HepG2 (cell line): ENCODE measurements around the gene MAP3K1. TPM values are rescaled to one million over a fixed set of nuclear protein-coding genes. Genes with fewer than 3 reads are reported as not detected.

ENCODE experiments used
- ATAC-seq: fragments of 200-7000 bp; cut with Tn5 transposase; 3 replicates; pipeline ENCODE4 v1.9.1; 2020; ENCODE audit warnings: mild to moderate bottlenecking, moderate library complexity
- BruUV-seq: library from RNA; stranded (reverse); fragments of 400-500 nt; replicated peaks from 2 replicates; lab custom pipeline; 2021; lab: Mats Ljungman, UMichigan
- CTCF ChIA-PET: fragments of 300-600 bp; formaldehyde crosslinking; extraction: SDS; loops from one replicate; lab custom pipeline; 2021; ENCODE audit warnings: low total read pairs, inconsistent platforms, low intra/inter-chr PET ratio; lab: Yijun Ruan, JAX
- POLR2A ChIA-PET: fragments of 350-600 bp; sonication (Branson Sonifier 250); formaldehyde crosslinking; loops from one replicate; lab custom pipeline; 2020; ENCODE audit warnings: antibody characterized with exemption, inconsistent platforms; lab: Yijun Ruan, JAX
- DNase-seq: peaks from one replicate; pipeline ENCODE4 v3.0.0-alpha.2; 2015; ENCODE audit warnings: low spot score
- FAIRE-seq: peaks from 3 replicates; lab custom pipeline; 2011; peaks lifted over from hg19 to GRCh38; lab: Jason Lieb, UNC
- H2AFZ ChIP-seq: one replicate; pipeline ENCODE4 v1.6.1; 2011; ENCODE audit warnings: low read length, inconsistent platforms
- H3K27ac ChIP-seq: fragments of 300-600 bp; 3 replicates; pipeline ENCODE4 v1.8.0; 2011; ENCODE audit warnings: mixed run types, mild to moderate bottlenecking, mixed read lengths, low read length, inconsistent platforms; ENCODE audit not compliant: insufficient read depth; ENCODE audit errors: extremely low read length
- H3K27me3 ChIP-seq, 2 experiments: fragments of 200-600 bp in 1 of 2; 2 replicates in 1 of 2; 3 replicates in 1 of 2; pipeline versions ENCODE4 v1.6.0 to v1.8.0; 2011; ENCODE audit warnings: low read length in 2 of 2, mild to moderate bottlenecking in 2 of 2, moderate library complexity in 2 of 2, inconsistent platforms in 1 of 2; ENCODE audit not compliant: insufficient read depth in 2 of 2, control insufficient read depth in 1 of 2
- H3K36me3 ChIP-seq, 2 experiments: fragments of 200-600 bp in 1 of 2; replicated peaks in 1 of 2; 2 replicates in 1 of 2; 3 replicates in 1 of 2; pipeline versions ENCODE4 v1.5.1 to v1.8.0; 2011; ENCODE audit warnings: low read length in 2 of 2, inconsistent platforms in 1 of 2; ENCODE audit not compliant: insufficient read depth in 2 of 2, control insufficient read depth in 1 of 2
- H3K4me1 ChIP-seq: 2 replicates; pipeline ENCODE4 v1.5.1; 2012; ENCODE audit warnings: low read length, inconsistent platforms; ENCODE audit not compliant: insufficient read depth
- H3K4me2 ChIP-seq: 2 replicates; pipeline ENCODE4 v1.6.0; 2011; ENCODE audit warnings: low read depth, low read length, inconsistent platforms
- H3K4me3 ChIP-seq, 3 experiments: fragments of 200-600 bp in 1 of 3; sonication (generic), shearing (Covaris generic) in 1 of 3; replicated peaks in 1 of 3; 2 replicates each; pipeline ENCODE4 v1.5.1; 2011 to 2016; ENCODE audit warnings: low read length in 3 of 3, inconsistent platforms in 2 of 3, low read depth in 2 of 3, mild to moderate bottlenecking in 2 of 3, control low read depth in 1 of 3, mixed read lengths in 1 of 3; ENCODE audit not compliant: insufficient read depth in 1 of 3
- H3K79me2 ChIP-seq: one replicate; pipeline ENCODE4 v1.6.1; 2011; ENCODE audit warnings: low read length, inconsistent platforms; ENCODE audit not compliant: insufficient read depth
- H3K9ac ChIP-seq: 2 replicates; pipeline ENCODE4 v1.6.0; 2011; ENCODE audit warnings: mild to moderate bottlenecking, low read depth, low read length, inconsistent platforms; ENCODE audit not compliant: insufficient read depth
- H3K9me3 ChIP-seq: 2 replicates; pipeline ENCODE4 v1.5.1; 2012; ENCODE audit warnings: mild to moderate bottlenecking, low read length
- H4K20me1 ChIP-seq: 2 replicates; pipeline ENCODE4 v1.6.0; 2011; ENCODE audit warnings: inconsistent platforms, mild to moderate bottlenecking, low read length, moderate library complexity; ENCODE audit not compliant: insufficient read depth
- BRCA1 ChIP-seq: sonication (generic); formaldehyde crosslinking; IDR thresholded peaks from 2 replicates; pipeline ENCODE4 v1.4.0; 2020; ENCODE audit warnings: missing genetic modification reagents
- CHCHD3 ChIP-seq: sonication (generic); formaldehyde crosslinking; IDR thresholded peaks from 2 replicates; pipeline ENCODE4 v1.8.0; 2022; ENCODE audit warnings: mild to moderate bottlenecking, missing genetic modification reagents, moderate library complexity
- MXI1 ChIP-seq: IDR thresholded peaks from 3 replicates; pipeline ENCODE4 v1.6.1; 2012; ENCODE audit warnings: low read depth, low read length, inconsistent platforms, borderline replicate concordance
- RXRB ChIP-seq: IDR thresholded peaks from 2 replicates; pipeline ENCODE4 v1.6.1; 2016; ENCODE audit warnings: borderline replicate concordance, missing genetic modification reagents, missing compliant biosample characterization
- SETDB1 ChIP-seq: sonication (generic); formaldehyde crosslinking; IDR thresholded peaks from 2 replicates; pipeline ENCODE4 v1.5.1; 2020; ENCODE audit warnings: missing genetic modification reagents, mild to moderate bottlenecking, borderline replicate concordance
- ZNF547 ChIP-seq: sonication (generic); formaldehyde crosslinking; IDR thresholded peaks from 2 replicates; pipeline ENCODE4 v1.5.1; 2020; ENCODE audit warnings: mild to moderate bottlenecking, missing genetic modification reagents
- ZNF589 ChIP-seq: sonication (generic); formaldehyde crosslinking; conservative IDR thresholded peaks from 2 replicates; pipeline ENCODE4 v1.8.0; 2022; ENCODE audit warnings: mild to moderate bottlenecking, moderate library complexity, missing genetic modification reagents
- ZNF879 ChIP-seq: sonication (generic); formaldehyde crosslinking; IDR thresholded peaks from 2 replicates; pipeline ENCODE4 v1.8.1; 2023; ENCODE audit warnings: missing genetic modification reagents
- WGBS: methylation state at CpG from one replicate; pipeline ENCODE4 v1.1.6; 2017; ENCODE audit warnings: low lambda C conversion rate; 5-methylcytosine and 5-hydroxymethylcytosine counted together
- in situ Hi-C: cut with HindIII; loops from 2 replicates; pipeline ENCODE4 v1.10.0; 2017; ENCODE audit warnings: low pct_unique_long_range_greater_than_20kb; ENCODE audit not compliant: extremely low pct_ligation_motif_present
- intact Hi-C: fragments of 100-400 bp; cut with micrococcal nuclease; formaldehyde crosslinking; loops from one replicate; pipeline ENCODE4 v1.10.0; 2022; ENCODE audit not compliant: unreplicated experiment
- polyA plus RNA-seq, 8 experiments: library from polyadenylated mRNA; depleted of rRNA in 3 of 8; stranded (reverse) in 7 of 8; unstranded in 1 of 8; fragments of >200 nt; fragmentation: Illumina TruSeq in 4 of 8; extraction: Trizol in 4 of 8; gene quantifications; 2 replicates each; pipeline versions ENCODE4 v1.2.1 to v1.2.3, GENCODE V29; 2011 to 2016; ENCODE audit warnings: low read depth in 4 of 8, missing spikeins in 1 of 8, mixed read lengths in 1 of 8; ENCODE audit not compliant: insufficient read depth in 1 of 8
- total RNA-seq, 5 experiments: library from RNA; depleted of rRNA; stranded (reverse); fragments of >200 nt; fragmentation: Illumina TruSeq; extraction: Trizol; gene quantifications; 2 replicates each; pipeline ENCODE4 v1.2.3, GENCODE V29; 2016; ENCODE audit warnings: low read depth in 1 of 5
- TF ChIP-seq, protein P1 (sequence below): sonication (generic); formaldehyde crosslinking; IDR thresholded peaks from 2 replicates; pipeline ENCODE4 v1.5.0; 2020; ENCODE audit warnings: mild to moderate bottlenecking, missing genetic modification reagents

MAP3K1 gene
- total and polyA plus RNA-seq, 2 of the 13 experiments (the other 11 are each of a cell fraction or from before 2014, with no cell fraction given): 16.4 to 30.3 TPM

- no TSS peak for BruUV-seq
- CTCF ChIA-PET: no interaction called here
- Histone ChIP-seq H3K36me3 (peaks cover 20 to 76% of the 10 kb centered on the region in 2 experiments), H3K4me1 (peaks cover 10% of the 10 kb centered on the region), H4K20me1 (no peaks in the 10 kb centered on the region), H3K79me2 (no peaks in the 10 kb centered on the region), H3K9me3 (no peaks in the 10 kb centered on the region), H3K27me3 (no peaks in the 10 kb centered on the region), H3K9ac (no peak overlapping the region), H3K27ac (no peak overlapping the region), H3K4me3 (no peak overlapping the region), H2AFZ (no peak overlapping the region), H3K4me2 (no peak overlapping the region)
- 100% methylated on average over 1 of the region's 1 CpG for WGBS
- intact Hi-C loops (no loop called here), in situ Hi-C loops (no loop called here)
- FAIRE-seq (no peak), DNase-seq (no peak), ATAC-seq (no peak)
- TF ChIP-seq, protein P1, sequence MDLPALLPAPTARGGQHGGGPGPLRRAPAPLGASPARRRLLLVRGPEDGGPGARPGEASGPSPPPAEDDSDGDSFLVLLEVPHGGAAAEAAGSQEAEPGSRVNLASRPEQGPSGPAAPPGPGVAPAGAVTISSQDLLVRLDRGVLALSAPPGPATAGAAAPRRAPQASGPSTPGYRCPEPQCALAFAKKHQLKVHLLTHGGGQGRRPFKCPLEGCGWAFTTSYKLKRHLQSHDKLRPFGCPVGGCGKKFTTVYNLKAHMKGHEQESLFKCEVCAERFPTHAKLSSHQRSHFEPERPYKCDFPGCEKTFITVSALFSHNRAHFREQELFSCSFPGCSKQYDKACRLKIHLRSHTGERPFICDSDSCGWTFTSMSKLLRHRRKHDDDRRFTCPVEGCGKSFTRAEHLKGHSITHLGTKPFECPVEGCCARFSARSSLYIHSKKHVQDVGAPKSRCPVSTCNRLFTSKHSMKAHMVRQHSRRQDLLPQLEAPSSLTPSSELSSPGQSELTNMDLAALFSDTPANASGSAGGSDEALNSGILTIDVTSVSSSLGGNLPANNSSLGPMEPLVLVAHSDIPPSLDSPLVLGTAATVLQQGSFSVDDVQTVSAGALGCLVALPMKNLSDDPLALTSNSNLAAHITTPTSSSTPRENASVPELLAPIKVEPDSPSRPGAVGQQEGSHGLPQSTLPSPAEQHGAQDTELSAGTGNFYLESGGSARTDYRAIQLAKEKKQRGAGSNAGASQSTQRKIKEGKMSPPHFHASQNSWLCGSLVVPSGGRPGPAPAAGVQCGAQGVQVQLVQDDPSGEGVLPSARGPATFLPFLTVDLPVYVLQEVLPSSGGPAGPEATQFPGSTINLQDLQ (CRISPR knock-in tag): no peak
- TF ChIP-seq ZNF879 (CRISPR knock-in tag): no peak
- no peak for TF ChIP-seq MXI1
- no peak for TF ChIP-seq SETDB1 (CRISPR knock-in tag)
- no peak for TF ChIP-seq ZNF547 (CRISPR knock-in tag)
- no peak for TF ChIP-seq CHCHD3 (CRISPR knock-in tag)
- TF ChIP-seq BRCA1 (CRISPR knock-in tag): no peak
- no peak for TF ChIP-seq RXRB
- TF ChIP-seq ZNF589 (CRISPR knock-in tag): no peak
- POLR2A ChIA-PET: no interaction called here
These were observed 126.6 kb downstream of the MAP3K1 start for GRCh38 chr5:56941981-56942380.

Other genes with a start within 250 kb of the MAP3K1 start
- gene SETD9, start 94.0 kb downstream of the MAP3K1 start, total RNA-seq (2016; rRNA removed; fragmentation: Illumina TruSeq; extraction: Trizol): 14.6 and 17.8 TPM in 2 replicates
- gene SETD9, start 94.0 kb downstream of the MAP3K1 start, polyA plus RNA-seq (2011; rRNA removed): 4.8 and 5.5 TPM in 2 replicates
- 38.8 and 63.5 TPM in 2 replicates for gene MIER3, start 136.6 kb downstream of the MAP3K1 start, total RNA-seq (2016; rRNA removed; fragmentation: Illumina TruSeq; extraction: Trizol)
- gene MIER3, start 136.6 kb downstream of the MAP3K1 start, polyA plus RNA-seq (2011; rRNA removed): 11.8 and 14.6 TPM in 2 replicates